Measurements from ENCODE around the gene MRTO4. TPM values are rescaled to one million over a fixed set of nuclear protein-coding genes. Genes with fewer than 3 reads are reported as not detected.
"Not testable (repeated sequence)": the region's sequence is repeated elsewhere in the genome, so short reads cannot be mapped to it uniquely, and the experiment has no call there.

The MRTO4 gene
- total RNA-seq, 1 donor from 2014 or later: 17.7 TPM

GRCh38 chr1:19240673-19241538, 10.7 kb upstream of the MRTO4 start:
- no peak overlapping the region for H3K4me3 Mint-ChIP-seq (ENCODE audit: unreplicated experiment)
- H3K4me1 Mint-ChIP-seq (ENCODE audit: low read depth): no peaks in the 10 kb centered on the region
- peak; percentile 93 for TF ChIP-seq CTCF (IDR thresholded peaks at IDR 0.05)
- peak overlapping the region; percentile 65 for H3K27ac Mint-ChIP-seq (ENCODE audit: unreplicated experiment)
- no peaks in the 10 kb centered on the region for H3K27me3 Mint-ChIP-seq (ENCODE audit: low read depth)
- peaks cover 26% of the 10 kb centered on the region for H3K36me3 Mint-ChIP-seq (ENCODE audit: low read depth)
- DNase-seq (ENCODE audit: low spot score): no peak
- no peaks in the 10 kb centered on the region for H3K9me3 Mint-ChIP-seq (ENCODE audit: low read depth)

- no peak for DNase-seq (ENCODE audit: low spot score)
Measured at GRCh38 chr1:19250629-19251304, 838 bp upstream of the MRTO4 start.

GRCh38 chr1:19254416-19254815, 2.8 kb downstream of the MRTO4 start:
- Mint-ChIP-seq H3K27me3 (ENCODE audit: low read depth) (no peaks in the 10 kb centered on the region), H3K36me3 (ENCODE audit: low read depth) (peaks cover 7% of the 10 kb centered on the region), H3K4me3 (ENCODE audit: unreplicated experiment) (no peak overlapping the region), H3K4me1 (ENCODE audit: low read depth) (peaks cover 25% of the 10 kb centered on the region), H3K9me3 (ENCODE audit: low read depth) (no peaks in the 10 kb centered on the region), H3K27ac (ENCODE audit: unreplicated experiment) (no peak overlapping the region)
- TF ChIP-seq CTCF (IDR thresholded peaks at IDR 0.05): no peak
- no peak for DNase-seq (ENCODE audit: low spot score)

More at GRCh38 chr1:19250629-19251304, 838 bp upstream of the MRTO4 start:
- H3K27me3 Mint-ChIP-seq (ENCODE audit: low read depth): no peaks in the 10 kb centered on the region
- H3K9me3 Mint-ChIP-seq (ENCODE audit: low read depth): no peaks in the 10 kb centered on the region
- H3K36me3 Mint-ChIP-seq (ENCODE audit: low read depth): no peaks in the 10 kb centered on the region
- no peak for TF ChIP-seq CTCF (IDR thresholded peaks at IDR 0.05)
- H3K4me1 Mint-ChIP-seq (ENCODE audit: low read depth): peaks cover 25% of the 10 kb centered on the region
- H3K4me3 Mint-ChIP-seq (ENCODE audit: unreplicated experiment): peak overlapping the region; percentile 98
- H3K27ac Mint-ChIP-seq (ENCODE audit: unreplicated experiment): peak overlapping the region; percentile 96

- no peaks in the 10 kb centered on the region for H3K27me3 Mint-ChIP-seq (ENCODE audit: low read depth)
- no peak overlapping the region for H3K27ac Mint-ChIP-seq (ENCODE audit: unreplicated experiment)
- H3K4me3 Mint-ChIP-seq (ENCODE audit: unreplicated experiment): no peak overlapping the region
- DNase-seq (ENCODE audit: low spot score): no peak
- H3K4me1 Mint-ChIP-seq (ENCODE audit: low read depth): peaks cover 23% of the 10 kb centered on the region
- H3K36me3 Mint-ChIP-seq (ENCODE audit: low read depth): peaks cover 8% of the 10 kb centered on the region
- no peak for TF ChIP-seq CTCF (IDR thresholded peaks at IDR 0.05)
- H3K9me3 Mint-ChIP-seq (ENCODE audit: low read depth): no peaks in the 10 kb centered on the region
Measured at GRCh38 chr1:19255288-19255687, 3.7 kb downstream of the MRTO4 start.

- H3K9me3 Mint-ChIP-seq (ENCODE audit: low read depth); H3K27ac Mint-ChIP-seq (ENCODE audit: unreplicated experiment); H3K27me3 Mint-ChIP-seq (ENCODE audit: low read depth); DNase-seq (ENCODE audit: low spot score); H3K36me3 Mint-ChIP-seq (ENCODE audit: low read depth); H3K4me3 Mint-ChIP-seq (ENCODE audit: unreplicated experiment): not testable (repeated sequence)
- peaks cover 16% of the 10 kb centered on the region for H3K4me1 Mint-ChIP-seq (ENCODE audit: low read depth)
Measured at GRCh38 chr1:19256301-19256700, 4.7 kb downstream of the MRTO4 start.
